K562 (cell line): ENCODE measurements around the gene ALDOC. TPM values are rescaled to one million over a fixed set of nuclear protein-coding genes. Genes with fewer than 3 reads are reported as not detected.

Experiments
- ELF4 ChIP-seq: fragments of 450-650 bp; formaldehyde crosslinking; IDR thresholded peaks from 2 replicates; pipeline ENCODE4 v1.4.0; 2022; ENCODE audit warnings: missing genetic modification characterization
- IRF2 ChIP-seq: sonication (generic); formaldehyde crosslinking; IDR thresholded peaks from 2 replicates; pipeline ENCODE4 v1.8.1; 2022; ENCODE audit warnings: mild to moderate bottlenecking, missing genetic modification reagents
- POLR3G ChIP-seq: IDR thresholded peaks from 2 replicates; pipeline ENCODE4 v1.6.1; 2011; ENCODE audit not compliant: insufficient read length, insufficient replicate concordance; ENCODE audit errors: extremely low read depth
- TAL1 ChIP-seq: fragments of 450-650 bp; IDR thresholded peaks from 2 replicates; pipeline ENCODE4 v1.6.1; 2016; ENCODE audit warnings: mild to moderate bottlenecking
- TFAM ChIP-seq: fragments of 250-450 bp; sonication (Bioruptor Pico); conservative IDR thresholded peaks from 2 replicates; pipeline ENCODE4 v1.5.0; 2021; ENCODE audit warnings: mild to moderate bottlenecking, moderate library complexity
- polyA plus RNA-seq, 8 experiments: library from polyadenylated mRNA; depleted of rRNA in 4 of 8; stranded (reverse) in 5 of 8; unstranded in 3 of 8; fragments of >200 nt; fragmentation: Nextera tagmentation in 2 of 8; fragmentation: Illumina TruSeq in 1 of 8; extraction: Ambion mirVana in 2 of 8; extraction: Trizol in 1 of 8; gene quantifications; 2 replicates each; pipeline versions ENCODE4 v1.2.1 to v1.2.3, GENCODE V29; 2011 to 2014; ENCODE audit warnings: inconsistent platforms in 1 of 8, missing spikeins in 1 of 8
- total RNA-seq, 7 experiments: library from RNA; depleted of rRNA in 6 of 7; stranded (reverse); fragments of >200 nt in 6 of 7; fragmentation: Illumina TruSeq in 2 of 7; extraction: Trizol in 2 of 7; gene quantifications; 2 replicates each; pipeline versions ENCODE4 v1.2.1 to v1.2.3, GENCODE V29; 2011 to 2021; ENCODE audit warnings: low replicate concordance in 1 of 7
- TF ChIP-seq, protein P1 (sequence below): fragments of 250-450 bp; sonication (Bioruptor Pico); IDR thresholded peaks from 2 replicates; pipeline ENCODE4 v1.4.0; 2020; ENCODE audit warnings: mild to moderate bottlenecking, moderate library complexity, borderline replicate concordance
- TF ChIP-seq, protein P2 (sequence below): sonication (generic); formaldehyde crosslinking; IDR thresholded peaks from 2 replicates; pipeline ENCODE4 v1.8.1; 2023; ENCODE audit warnings: missing genetic modification reagents, mild to moderate bottlenecking, borderline replicate concordance

ALDOC gene
- total and polyA plus RNA-seq, 9 of the 15 experiments (the other 6 are each of a cell fraction or from before 2014, with no cell fraction given) = 43.2 to 263 (median 99.2) TPM

DNA sequence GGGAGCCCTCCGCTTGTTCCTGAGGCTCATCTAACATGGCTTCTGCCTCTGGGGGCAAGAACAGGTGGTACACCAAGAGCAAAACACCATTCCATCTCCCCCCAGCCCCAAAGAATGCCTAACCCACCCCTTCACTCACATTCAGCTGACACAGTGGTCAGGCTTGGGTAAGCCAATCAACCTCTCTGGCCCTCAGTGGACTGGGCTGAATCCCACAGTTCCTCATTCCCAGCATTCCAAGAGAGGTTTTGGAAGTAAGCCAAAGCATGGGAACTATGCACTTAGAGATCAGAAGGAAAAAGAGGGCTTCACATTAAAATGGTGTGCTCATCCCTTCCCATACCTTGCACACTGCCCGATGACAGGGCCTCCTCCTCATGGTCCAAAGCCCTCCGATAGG lies 13.2 kb downstream of the ALDOC start (continued):
- TF ChIP-seq TAL1 = no peak
- TF ChIP-seq POLR3G = no peak
- TF ChIP-seq, protein P1, sequence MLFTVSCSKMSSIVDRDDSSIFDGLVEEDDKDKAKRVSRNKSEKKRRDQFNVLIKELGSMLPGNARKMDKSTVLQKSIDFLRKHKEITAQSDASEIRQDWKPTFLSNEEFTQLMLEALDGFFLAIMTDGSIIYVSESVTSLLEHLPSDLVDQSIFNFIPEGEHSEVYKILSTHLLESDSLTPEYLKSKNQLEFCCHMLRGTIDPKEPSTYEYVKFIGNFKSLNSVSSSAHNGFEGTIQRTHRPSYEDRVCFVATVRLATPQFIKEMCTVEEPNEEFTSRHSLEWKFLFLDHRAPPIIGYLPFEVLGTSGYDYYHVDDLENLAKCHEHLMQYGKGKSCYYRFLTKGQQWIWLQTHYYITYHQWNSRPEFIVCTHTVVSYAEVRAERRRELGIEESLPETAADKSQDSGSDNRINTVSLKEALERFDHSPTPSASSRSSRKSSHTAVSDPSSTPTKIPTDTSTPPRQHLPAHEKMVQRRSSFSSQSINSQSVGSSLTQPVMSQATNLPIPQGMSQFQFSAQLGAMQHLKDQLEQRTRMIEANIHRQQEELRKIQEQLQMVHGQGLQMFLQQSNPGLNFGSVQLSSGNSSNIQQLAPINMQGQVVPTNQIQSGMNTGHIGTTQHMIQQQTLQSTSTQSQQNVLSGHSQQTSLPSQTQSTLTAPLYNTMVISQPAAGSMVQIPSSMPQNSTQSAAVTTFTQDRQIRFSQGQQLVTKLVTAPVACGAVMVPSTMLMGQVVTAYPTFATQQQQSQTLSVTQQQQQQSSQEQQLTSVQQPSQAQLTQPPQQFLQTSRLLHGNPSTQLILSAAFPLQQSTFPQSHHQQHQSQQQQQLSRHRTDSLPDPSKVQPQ (CRISPR knock-in tag) = no peak
- TF ChIP-seq, protein P2, sequence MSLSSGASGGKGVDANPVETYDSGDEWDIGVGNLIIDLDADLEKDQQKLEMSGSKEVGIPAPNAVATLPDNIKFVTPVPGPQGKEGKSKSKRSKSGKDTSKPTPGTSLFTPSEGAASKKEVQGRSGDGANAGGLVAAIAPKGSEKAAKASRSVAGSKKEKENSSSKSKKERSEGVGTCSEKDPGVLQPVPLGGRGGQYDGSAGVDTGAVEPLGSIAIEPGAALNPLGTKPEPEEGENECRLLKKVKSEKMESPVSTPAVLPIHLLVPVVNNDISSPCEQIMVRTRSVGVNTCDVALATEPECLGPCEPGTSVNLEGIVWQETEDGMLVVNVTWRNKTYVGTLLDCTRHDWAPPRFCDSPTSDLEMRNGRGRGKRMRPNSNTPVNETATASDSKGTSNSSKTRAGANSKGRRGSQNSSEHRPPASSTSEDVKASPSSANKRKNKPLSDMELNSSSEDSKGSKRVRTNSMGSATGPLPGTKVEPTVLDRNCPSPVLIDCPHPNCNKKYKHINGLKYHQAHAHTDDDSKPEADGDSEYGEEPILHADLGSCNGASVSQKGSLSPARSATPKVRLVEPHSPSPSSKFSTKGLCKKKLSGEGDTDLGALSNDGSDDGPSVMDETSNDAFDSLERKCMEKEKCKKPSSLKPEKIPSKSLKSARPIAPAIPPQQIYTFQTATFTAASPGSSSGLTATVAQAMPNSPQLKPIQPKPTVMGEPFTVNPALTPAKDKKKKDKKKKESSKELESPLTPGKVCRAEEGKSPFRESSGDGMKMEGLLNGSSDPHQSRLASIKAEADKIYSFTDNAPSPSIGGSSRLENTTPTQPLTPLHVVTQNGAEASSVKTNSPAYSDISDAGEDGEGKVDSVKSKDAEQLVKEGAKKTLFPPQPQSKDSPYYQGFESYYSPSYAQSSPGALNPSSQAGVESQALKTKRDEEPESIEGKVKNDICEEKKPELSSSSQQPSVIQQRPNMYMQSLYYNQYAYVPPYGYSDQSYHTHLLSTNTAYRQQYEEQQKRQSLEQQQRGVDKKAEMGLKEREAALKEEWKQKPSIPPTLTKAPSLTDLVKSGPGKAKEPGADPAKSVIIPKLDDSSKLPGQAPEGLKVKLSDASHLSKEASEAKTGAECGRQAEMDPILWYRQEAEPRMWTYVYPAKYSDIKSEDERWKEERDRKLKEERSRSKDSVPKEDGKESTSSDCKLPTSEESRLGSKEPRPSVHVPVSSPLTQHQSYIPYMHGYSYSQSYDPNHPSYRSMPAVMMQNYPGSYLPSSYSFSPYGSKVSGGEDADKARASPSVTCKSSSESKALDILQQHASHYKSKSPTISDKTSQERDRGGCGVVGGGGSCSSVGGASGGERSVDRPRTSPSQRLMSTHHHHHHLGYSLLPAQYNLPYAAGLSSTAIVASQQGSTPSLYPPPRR = no peak
- TF ChIP-seq ELF4 (CRISPR knock-in tag) = no peak
- TF ChIP-seq IRF2 = no peak
- no peak for TF ChIP-seq TFAM (CRISPR knock-in tag)
